Liver (tissue), 9 donors: ENCODE results near the gene WIPF2. TPM values are rescaled to one million over a fixed set of nuclear protein-coding genes. Genes with fewer than 3 reads are reported as not detected.

Experiments used
- DNase-seq: peaks from one replicate; pipeline ENCODE4 v3.0.0-alpha.2; 2017; ENCODE audit warnings: low spot score
- H3K27ac ChIP-seq, 2 donors: one replicate each; pipeline ENCODE4 v1.7.0; 2013; ENCODE audit warnings: inconsistent platforms in 2 of 2, low read length in 2 of 2, control low read depth in 1 of 2, low read depth in 1 of 2, mild to moderate bottlenecking in 1 of 2
- H3K27me3 ChIP-seq, 4 donors: one replicate each; pipeline versions ENCODE4 v1.6.1 to v1.7.0; 2013; ENCODE audit warnings: low read length in 3 of 4, inconsistent platforms in 1 of 4, mild to moderate bottlenecking in 1 of 4, moderate library complexity in 1 of 4; ENCODE audit not compliant: control insufficient read depth in 4 of 4, insufficient read depth in 4 of 4
- H3K36me3 ChIP-seq, 4 donors: one replicate each; pipeline versions ENCODE4 v1.6.1 to v1.7.0; 2013; ENCODE audit warnings: low read length in 3 of 4, mild to moderate bottlenecking in 3 of 4, low read depth in 1 of 4, moderate library complexity in 1 of 4; ENCODE audit not compliant: control insufficient read depth in 4 of 4, insufficient read depth in 3 of 4
- H3K4me1 ChIP-seq, 4 donors: one replicate each; pipeline versions ENCODE4 v1.6.1 to v1.7.0; 2013; ENCODE audit warnings: low read length in 3 of 4, mild to moderate bottlenecking in 3 of 4, moderate library complexity in 1 of 4; ENCODE audit not compliant: control insufficient read depth in 4 of 4, insufficient read depth in 4 of 4
- H3K4me3 ChIP-seq, 3 donors: one replicate each; pipeline versions ENCODE4 v1.6.1 to v1.7.0; 2013; ENCODE audit warnings: low read length in 3 of 3, control low read depth in 1 of 3, low read depth in 1 of 3, mild to moderate bottlenecking in 1 of 3
- H3K9ac ChIP-seq, 2 donors: one replicate each; pipeline ENCODE4 v1.7.0; 2013; ENCODE audit warnings: low read length in 2 of 2, mild to moderate bottlenecking in 2 of 2, moderate library complexity in 2 of 2, control low read depth in 1 of 2, low read depth in 1 of 2
- H3K9me3 ChIP-seq, 4 donors: one replicate each; pipeline versions ENCODE4 v1.6.1 to v1.7.0; 2013; ENCODE audit warnings: low read length in 3 of 4; ENCODE audit not compliant: control insufficient read depth in 4 of 4
- EGR1 ChIP-seq, 2 donors: IDR thresholded peaks; 2 replicates each; pipeline ENCODE4 v1.6.1; 2016 to 2018; ENCODE audit warnings: antibody characterized with exemption in 2 of 2, low read depth in 2 of 2
- FOXA1 ChIP-seq: IDR thresholded peaks from 2 replicates; pipeline ENCODE4 v1.6.1; 2016; ENCODE audit warnings: antibody characterized with exemption
- GABPA ChIP-seq, 2 donors: IDR thresholded peaks in 1 of 2; conservative IDR thresholded peaks in 1 of 2; 2 replicates each; pipeline ENCODE4 v1.6.1; 2016; ENCODE audit warnings: antibody characterized with exemption in 2 of 2, mild to moderate bottlenecking in 1 of 2, moderate library complexity in 1 of 2
- HNF4A ChIP-seq, 2 donors: conservative IDR thresholded peaks; 2 replicates each; pipeline ENCODE4 v1.6.1; 2016; ENCODE audit warnings: antibody characterized with exemption in 2 of 2, mild to moderate bottlenecking in 2 of 2
- HNF4G ChIP-seq: IDR thresholded peaks from 2 replicates; pipeline ENCODE4 v1.6.1; 2016; ENCODE audit warnings: antibody characterized with exemption
- JUND ChIP-seq, 2 donors: IDR thresholded peaks; 2 replicates each; pipeline ENCODE4 v1.6.1; 2016; ENCODE audit warnings: antibody characterized with exemption in 2 of 2
- NR2F2 ChIP-seq: IDR thresholded peaks from 2 replicates; pipeline ENCODE4 v1.6.1; 2016; ENCODE audit warnings: antibody characterized with exemption
- RAD21 ChIP-seq, 2 donors: IDR thresholded peaks; 2 replicates each; pipeline ENCODE4 v1.6.1; 2016; ENCODE audit warnings: antibody characterized with exemption in 2 of 2, mild to moderate bottlenecking in 2 of 2
- RXRA ChIP-seq, 2 donors: IDR thresholded peaks; 2 replicates each; pipeline ENCODE4 v1.6.1; 2017 to 2018; ENCODE audit warnings: antibody characterized with exemption in 2 of 2, mild to moderate bottlenecking in 1 of 2
- SP1 ChIP-seq: IDR thresholded peaks from 2 replicates; pipeline ENCODE4 v1.6.1; 2018; ENCODE audit warnings: antibody characterized with exemption, mild to moderate bottlenecking
- TAF1 ChIP-seq: conservative IDR thresholded peaks from 2 replicates; pipeline ENCODE4 v1.6.1; 2016; ENCODE audit warnings: antibody characterized with exemption, mild to moderate bottlenecking
- YY1 ChIP-seq: IDR thresholded peaks from 2 replicates; pipeline ENCODE4 v1.6.1; 2016; ENCODE audit warnings: antibody characterized with exemption, mild to moderate bottlenecking
- WGBS: extraction: QIAGEN DNeasy Blood & Tissue Kit; methylation state at CpG from one replicate; pipeline ENCODE4 v1.1.7; 2013; 5-methylcytosine and 5-hydroxymethylcytosine counted together
- polyA plus RNA-seq, 2 donors: library from polyadenylated mRNA; stranded (reverse) in 1 of 2; unstranded in 1 of 2; fragments of 200-250 nt in 1 of 2; fragments of >200 nt in 1 of 2; fragmentation: Nextera tagmentation in 1 of 2; extraction: Ambion mirVana in 1 of 2; gene quantifications; one replicate each; pipeline versions ENCODE4 v1.2.1 to v1.2.3, GENCODE V29; 2013 to 2015
- total RNA-seq, 2 donors: library from RNA; depleted of rRNA; stranded (reverse); fragments of >200 nt; gene quantifications; one replicate each; pipeline ENCODE4 v1.2.3, GENCODE V29; 2014
- TF ChIP-seq, protein P1 (sequence below): fragments of 150-350 bp; IDR thresholded peaks from 2 replicates; pipeline ENCODE4 v1.5.1; 2017; ENCODE audit warnings: improper control_type of control experiment, low read depth, low read length; ENCODE audit not compliant: missing input control
- TF ChIP-seq, protein P2 (sequence below): IDR thresholded peaks from 2 replicates; pipeline ENCODE4 v1.6.1; 2016; ENCODE audit warnings: antibody characterized with exemption
- TF ChIP-seq, protein P3 (sequence below): IDR thresholded peaks from 2 replicates; pipeline ENCODE4 v1.6.1; 2016; ENCODE audit warnings: antibody characterized with exemption, mild to moderate bottlenecking
- TF ChIP-seq, protein P4 (sequence below): IDR thresholded peaks from 2 replicates; pipeline ENCODE4 v1.6.1; 2016; ENCODE audit warnings: antibody characterized with exemption
- TF ChIP-seq, protein P5 (sequence below): IDR thresholded peaks from 2 replicates; pipeline ENCODE4 v1.6.1; 2016; ENCODE audit warnings: antibody characterized with exemption
- donor health status: healthy.
- donor health status: healthy.
- donor health status: healthy.
- donor health status: healthy.
- donor health status: healthy.

WIPF2 gene
- total and polyA plus RNA-seq, 4 donors, result 4.4 to 5.6 (median 5.2) TPM

DNA sequence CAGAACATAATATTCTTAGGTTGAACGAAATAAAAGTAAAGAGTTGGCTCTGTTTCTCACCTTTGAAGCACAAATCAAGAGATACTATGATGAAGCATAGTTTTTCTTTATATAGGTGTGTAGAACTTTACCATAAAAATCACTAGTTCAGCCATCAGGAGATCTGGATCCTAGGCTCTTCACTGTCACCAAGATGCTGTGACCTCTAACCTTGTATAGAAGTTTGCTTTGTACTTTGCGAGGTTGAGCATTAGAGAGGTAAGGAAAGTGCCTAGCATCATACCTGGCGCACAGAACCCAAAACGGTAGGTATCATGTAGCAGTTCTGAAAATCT is 68.0 kb downstream of the WIPF2 start:
- H3K4me3 ChIP-seq, result no peak overlapping the region
- no peaks in the 10 kb centered on the region for H3K27me3 ChIP-seq
- no peak for TF ChIP-seq NR2F2
- TF ChIP-seq, protein P1, sequence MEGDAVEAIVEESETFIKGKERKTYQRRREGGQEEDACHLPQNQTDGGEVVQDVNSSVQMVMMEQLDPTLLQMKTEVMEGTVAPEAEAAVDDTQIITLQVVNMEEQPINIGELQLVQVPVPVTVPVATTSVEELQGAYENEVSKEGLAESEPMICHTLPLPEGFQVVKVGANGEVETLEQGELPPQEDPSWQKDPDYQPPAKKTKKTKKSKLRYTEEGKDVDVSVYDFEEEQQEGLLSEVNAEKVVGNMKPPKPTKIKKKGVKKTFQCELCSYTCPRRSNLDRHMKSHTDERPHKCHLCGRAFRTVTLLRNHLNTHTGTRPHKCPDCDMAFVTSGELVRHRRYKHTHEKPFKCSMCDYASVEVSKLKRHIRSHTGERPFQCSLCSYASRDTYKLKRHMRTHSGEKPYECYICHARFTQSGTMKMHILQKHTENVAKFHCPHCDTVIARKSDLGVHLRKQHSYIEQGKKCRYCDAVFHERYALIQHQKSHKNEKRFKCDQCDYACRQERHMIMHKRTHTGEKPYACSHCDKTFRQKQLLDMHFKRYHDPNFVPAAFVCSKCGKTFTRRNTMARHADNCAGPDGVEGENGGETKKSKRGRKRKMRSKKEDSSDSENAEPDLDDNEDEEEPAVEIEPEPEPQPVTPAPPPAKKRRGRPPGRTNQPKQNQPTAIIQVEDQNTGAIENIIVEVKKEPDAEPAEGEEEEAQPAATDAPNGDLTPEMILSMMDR, result no peak
- TF ChIP-seq FOXA1, result no peak
- TF ChIP-seq HNF4G, result no peak
- TF ChIP-seq RXRA (IDR thresholded peaks at IDR 0.05), result no peak
- TF ChIP-seq, protein P2, sequence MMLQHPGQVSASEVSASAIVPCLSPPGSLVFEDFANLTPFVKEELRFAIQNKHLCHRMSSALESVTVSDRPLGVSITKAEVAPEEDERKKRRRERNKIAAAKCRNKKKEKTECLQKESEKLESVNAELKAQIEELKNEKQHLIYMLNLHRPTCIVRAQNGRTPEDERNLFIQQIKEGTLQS, result no peak
- TF ChIP-seq, protein P3, sequence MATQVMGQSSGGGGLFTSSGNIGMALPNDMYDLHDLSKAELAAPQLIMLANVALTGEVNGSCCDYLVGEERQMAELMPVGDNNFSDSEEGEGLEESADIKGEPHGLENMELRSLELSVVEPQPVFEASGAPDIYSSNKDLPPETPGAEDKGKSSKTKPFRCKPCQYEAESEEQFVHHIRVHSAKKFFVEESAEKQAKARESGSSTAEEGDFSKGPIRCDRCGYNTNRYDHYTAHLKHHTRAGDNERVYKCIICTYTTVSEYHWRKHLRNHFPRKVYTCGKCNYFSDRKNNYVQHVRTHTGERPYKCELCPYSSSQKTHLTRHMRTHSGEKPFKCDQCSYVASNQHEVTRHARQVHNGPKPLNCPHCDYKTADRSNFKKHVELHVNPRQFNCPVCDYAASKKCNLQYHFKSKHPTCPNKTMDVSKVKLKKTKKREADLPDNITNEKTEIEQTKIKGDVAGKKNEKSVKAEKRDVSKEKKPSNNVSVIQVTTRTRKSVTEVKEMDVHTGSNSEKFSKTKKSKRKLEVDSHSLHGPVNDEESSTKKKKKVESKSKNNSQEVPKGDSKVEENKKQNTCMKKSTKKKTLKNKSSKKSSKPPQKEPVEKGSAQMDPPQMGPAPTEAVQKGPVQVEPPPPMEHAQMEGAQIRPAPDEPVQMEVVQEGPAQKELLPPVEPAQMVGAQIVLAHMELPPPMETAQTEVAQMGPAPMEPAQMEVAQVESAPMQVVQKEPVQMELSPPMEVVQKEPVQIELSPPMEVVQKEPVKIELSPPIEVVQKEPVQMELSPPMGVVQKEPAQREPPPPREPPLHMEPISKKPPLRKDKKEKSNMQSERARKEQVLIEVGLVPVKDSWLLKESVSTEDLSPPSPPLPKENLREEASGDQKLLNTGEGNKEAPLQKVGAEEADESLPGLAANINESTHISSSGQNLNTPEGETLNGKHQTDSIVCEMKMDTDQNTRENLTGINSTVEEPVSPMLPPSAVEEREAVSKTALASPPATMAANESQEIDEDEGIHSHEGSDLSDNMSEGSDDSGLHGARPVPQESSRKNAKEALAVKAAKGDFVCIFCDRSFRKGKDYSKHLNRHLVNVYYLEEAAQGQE, result no peak
- TF ChIP-seq YY1, result no peak
- no peak for TF ChIP-seq EGR1 (IDR thresholded peaks at IDR 0.05; ENCODE audit: low read depth in 2 of 2)
- no peak for DNase-seq
- H3K9me3 ChIP-seq, result no peaks in the 10 kb centered on the region
- H3K27ac ChIP-seq, result no peak overlapping the region
- peaks cover 1 to 21% (median 17%) of the 10 kb centered on the region in 4 donors for H3K4me1 ChIP-seq
- WGBS, result 39% methylated on average over 4 of the region's 4 CpGs
- no peak overlapping the region for H3K9ac ChIP-seq
- peaks cover 0 to 3% (median 0%) of the 10 kb centered on the region in 4 donors for H3K36me3 ChIP-seq

DNA sequence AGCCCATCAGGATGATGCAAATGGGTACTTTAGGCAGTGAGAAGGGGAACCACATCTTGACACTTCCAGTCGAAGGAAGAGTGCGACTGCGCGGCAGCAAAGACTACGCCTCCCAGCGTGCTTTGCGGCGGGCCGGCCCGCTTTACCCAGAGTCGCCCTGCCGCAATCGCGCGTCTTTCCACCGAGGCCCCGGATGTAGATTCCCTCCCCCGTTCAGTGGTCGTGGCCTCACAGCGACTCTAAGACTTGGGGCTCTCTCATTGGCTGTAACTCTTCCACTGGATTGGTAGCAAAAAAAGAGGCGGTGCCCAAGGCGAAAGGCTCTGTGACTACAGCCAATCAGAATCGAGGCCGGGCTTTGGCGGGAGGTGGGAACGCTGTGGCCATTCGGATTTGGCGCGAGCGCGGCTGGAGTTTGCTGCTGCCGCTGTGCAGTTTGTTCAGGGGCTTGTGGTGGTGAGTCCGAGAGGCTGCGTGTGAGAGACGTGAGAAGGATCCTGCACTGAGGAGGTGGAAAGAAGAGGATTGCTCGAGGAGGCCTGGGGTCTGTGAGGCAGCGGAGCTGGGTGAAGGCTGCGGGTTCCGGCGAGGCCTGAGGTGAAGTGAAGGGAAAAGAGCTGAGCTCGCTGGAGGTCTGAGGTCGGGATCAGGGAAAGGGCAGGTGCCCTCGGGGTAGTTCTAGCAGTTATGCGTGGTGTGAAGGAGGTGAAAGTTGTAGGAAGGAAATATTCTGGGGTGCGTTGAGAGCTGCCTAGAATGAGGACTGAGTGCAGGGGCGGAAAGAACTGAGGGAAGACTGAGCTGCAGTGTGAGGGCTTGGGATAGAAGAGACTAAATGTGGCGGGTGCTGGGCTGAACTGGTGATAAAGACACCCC is 68.6 kb downstream of the WIPF2 start, which contains the start of gene CDC6:
CDC6 (plus strand) TSS at position 386 of the 876 bp plus-strand sequence. CDS start 1,542 bp downstream, outside the sequence.
- Histone ChIP-seq H3K9ac (peak within 1 kb of the TSS in 1 of 2 donors; percentile 43), H3K4me1 (peaks cover 1 to 21% (median 17%) of the 10 kb centered on the region in 4 donors), H3K9me3 (no peaks in the 10 kb centered on the region), H3K36me3 (peaks cover 0 to 3% (median 0%) of the 10 kb centered on the region in 4 donors), H3K27ac (peak within 1 kb of the TSS in 1 of 2 donors; percentile 2), H3K27me3 (no peaks in the 10 kb centered on the region), H3K4me3 (peak within 1 kb of the TSS; percentile 57 to 74 (median 60))
- DNase-seq, result peak; percentile 98
- WGBS, result under 1% methylated on average over 47 of the region's 47 CpGs
- TF ChIP-seq GABPA (IDR thresholded peaks at IDR 0.05 in 1 of 2, conservative IDR thresholded peaks at IDR 0.05 in 1 of 2) (peak; percentile 20 to 87), HNF4G (no peak), JUND (IDR thresholded peaks at IDR 0.05) (peak in 1 of 2 donors; percentile 24), SP1 (peak; percentile 89), NR2F2 (peak; percentile 48), RXRA (IDR thresholded peaks at IDR 0.05) (peak; percentile 51 to 59), YY1 (peak; percentile 80), HNF4A (conservative IDR thresholded peaks at IDR 0.05) (peak in 1 of 2 donors; percentile 12), TAF1 (no peak), EGR1 (IDR thresholded peaks at IDR 0.05; ENCODE audit: low read depth in 2 of 2) (no peak), RAD21 (IDR thresholded peaks at IDR 0.05) (peak; percentile 9 to 28)
- TF ChIP-seq, protein P4, sequence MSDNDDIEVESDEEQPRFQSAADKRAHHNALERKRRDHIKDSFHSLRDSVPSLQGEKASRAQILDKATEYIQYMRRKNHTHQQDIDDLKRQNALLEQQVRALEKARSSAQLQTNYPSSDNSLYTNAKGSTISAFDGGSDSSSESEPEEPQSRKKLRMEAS, result peak; percentile 36
- TF ChIP-seq, protein P5, sequence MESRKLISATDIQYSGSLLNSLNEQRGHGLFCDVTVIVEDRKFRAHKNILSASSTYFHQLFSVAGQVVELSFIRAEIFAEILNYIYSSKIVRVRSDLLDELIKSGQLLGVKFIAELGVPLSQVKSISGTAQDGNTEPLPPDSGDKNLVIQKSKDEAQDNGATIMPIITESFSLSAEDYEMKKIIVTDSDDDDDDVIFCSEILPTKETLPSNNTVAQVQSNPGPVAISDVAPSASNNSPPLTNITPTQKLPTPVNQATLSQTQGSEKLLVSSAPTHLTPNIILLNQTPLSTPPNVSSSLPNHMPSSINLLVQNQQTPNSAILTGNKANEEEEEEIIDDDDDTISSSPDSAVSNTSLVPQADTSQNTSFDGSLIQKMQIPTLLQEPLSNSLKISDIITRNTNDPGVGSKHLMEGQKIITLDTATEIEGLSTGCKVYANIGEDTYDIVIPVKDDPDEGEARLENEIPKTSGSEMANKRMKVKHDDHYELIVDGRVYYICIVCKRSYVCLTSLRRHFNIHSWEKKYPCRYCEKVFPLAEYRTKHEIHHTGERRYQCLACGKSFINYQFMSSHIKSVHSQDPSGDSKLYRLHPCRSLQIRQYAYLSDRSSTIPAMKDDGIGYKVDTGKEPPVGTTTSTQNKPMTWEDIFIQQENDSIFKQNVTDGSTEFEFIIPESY, result peak; percentile 94
